ENCODE results near the gene TRAF3IP1.
"Not testable (repeated sequence)": the region's sequence is repeated elsewhere in the genome, so short reads cannot be mapped to it uniquely, and the experiment has no call there.

TRAF3IP1 gene

GRCh38 chr2:238441262-238442114 lies 121.2 kb downstream of the TRAF3IP1 start:
- Histone ChIP-seq H3K27ac (no peak overlapping the region), H3K4me3 (ENCODE audit: low read depth, low read length) (no peak overlapping the region), H3K9me3 (ENCODE audit: severe bottlenecking) (no peaks in the 10 kb centered on the region), H3K27me3 (ENCODE audit: insufficient read depth, low read depth, severe bottlenecking) (no peaks in the 10 kb centered on the region), H3K36me3 (peaks cover 55% of the 10 kb centered on the region)
- TF ChIP-seq CTCF (IDR thresholded peaks at IDR 0.05; ENCODE audit: low read depth, low read length), result no peak
- DNase-seq, result no peak

- H3K36me3 ChIP-seq, result peaks cover 56% of the 10 kb centered on the region
- DNase-seq, result not testable (repeated sequence)
Measured at GRCh38 chr2:238442257-238442656, 121.9 kb downstream of the TRAF3IP1 start.

GRCh38 chr2:238444242-238444641 lies 123.9 kb downstream of the TRAF3IP1 start:
- Histone ChIP-seq H3K9me3 (ENCODE audit: severe bottlenecking) (no peaks in the 10 kb centered on the region), H3K27ac (no peak overlapping the region), H3K27me3 (ENCODE audit: insufficient read depth, low read depth, severe bottlenecking) (no peaks in the 10 kb centered on the region), H3K36me3 (peaks cover 58% of the 10 kb centered on the region), H3K4me3 (ENCODE audit: low read depth, low read length) (no peak overlapping the region)
- DNase-seq, result no peak
- TF ChIP-seq CTCF (IDR thresholded peaks at IDR 0.05; ENCODE audit: low read depth, low read length), result no peak

More at GRCh38 chr2:238442257-238442656, 121.9 kb downstream of the TRAF3IP1 start:
- H3K27me3 ChIP-seq (ENCODE audit: insufficient read depth, low read depth, severe bottlenecking); H3K9me3 ChIP-seq (ENCODE audit: severe bottlenecking); H3K27ac ChIP-seq; H3K4me3 ChIP-seq (ENCODE audit: low read depth, low read length): not testable (repeated sequence)

GRCh38 chr2:238445409-238446190 lies 125.3 kb downstream of the TRAF3IP1 start:
- no peak for DNase-seq
- Histone ChIP-seq H3K4me3 (ENCODE audit: low read depth, low read length) (no peak overlapping the region), H3K36me3 (peaks cover 51% of the 10 kb centered on the region), H3K27me3 (ENCODE audit: insufficient read depth, low read depth, severe bottlenecking) (no peaks in the 10 kb centered on the region), H3K9me3 (ENCODE audit: severe bottlenecking) (no peaks in the 10 kb centered on the region), H3K27ac (no peak overlapping the region)
- TF ChIP-seq CTCF (IDR thresholded peaks at IDR 0.05; ENCODE audit: low read depth, low read length), result no peak

GRCh38 chr2:238446371-238446770 lies 126.1 kb downstream of the TRAF3IP1 start:
- Histone ChIP-seq H3K27ac (no peak overlapping the region), H3K9me3 (ENCODE audit: severe bottlenecking) (no peaks in the 10 kb centered on the region), H3K36me3 (peaks cover 53% of the 10 kb centered on the region), H3K27me3 (ENCODE audit: insufficient read depth, low read depth, severe bottlenecking) (no peaks in the 10 kb centered on the region), H3K4me3 (ENCODE audit: low read depth, low read length) (no peak overlapping the region)
- TF ChIP-seq CTCF (IDR thresholded peaks at IDR 0.05; ENCODE audit: low read depth, low read length), result no peak
- no peak for DNase-seq

All from WERI-Rb-1 (cell line).